Measurements from ENCODE around the gene U2AF2. TPM values are rescaled to one million over a fixed set of nuclear protein-coding genes. Genes with fewer than 3 reads are reported as not detected.
A peak's percentile ranks its signal among the peaks of the same experiment; 100 is the strongest.

The U2AF2 gene
- total and polyA plus RNA-seq, 2 of the 8 experiments (the other 6 are each of a cell fraction or from before 2014, with no cell fraction given), result 162 to 252 TPM

DNA sequence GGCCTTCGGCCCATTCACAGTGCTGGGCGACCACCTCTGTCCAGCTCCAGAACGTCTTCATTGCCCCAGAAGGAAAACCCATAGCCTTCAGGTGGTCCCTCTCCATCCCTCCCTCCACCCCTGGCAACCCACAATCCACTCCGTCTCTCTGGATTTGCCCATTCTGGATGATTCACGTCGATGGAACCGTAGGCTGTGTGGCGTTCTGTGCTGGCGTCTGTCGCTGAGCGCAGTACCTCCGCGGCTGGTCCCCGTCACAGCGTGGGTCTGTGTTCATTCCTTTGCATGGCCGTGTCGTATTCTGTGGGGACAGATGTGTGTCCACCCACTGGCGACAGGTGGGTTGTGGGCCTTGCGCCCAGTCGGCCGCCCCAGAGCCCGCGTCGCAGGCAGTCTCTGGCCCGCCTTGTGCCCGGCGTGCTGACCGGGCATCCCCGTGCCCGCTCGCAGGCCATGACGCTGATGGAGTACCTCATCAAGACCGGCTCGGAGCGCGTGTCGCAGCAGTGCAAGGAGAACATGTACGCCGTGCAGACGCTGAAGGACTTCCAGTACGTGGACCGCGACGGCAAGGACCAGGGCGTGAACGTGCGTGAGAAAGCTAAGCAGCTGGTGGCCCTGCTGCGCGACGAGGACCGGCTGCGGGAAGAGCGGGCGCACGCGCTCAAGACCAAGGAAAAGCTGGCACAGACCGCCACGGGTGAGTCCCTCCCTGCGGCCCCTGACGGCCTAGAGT, 30.3 kb downstream of the U2AF2 start:
- no peak overlapping the region for H3K56ac ChIP-seq (replicated peaks; ENCODE audit: insufficient read length, low read depth, low read length)
- no peak overlapping the region for H3K9ac ChIP-seq (replicated peaks in 1 of 4; ENCODE audit: extremely low read depth in 1 of 4, low read depth in 3 of 4, low read length in 3 of 4)
- H3K79me1 ChIP-seq (ENCODE audit: low read depth, low read length), result peaks cover 13% of the 10 kb centered on the region
- CTCF ChIA-PET (ENCODE audit: partially characterized antibody), result interaction anchor here (1.7 kb wide), 1 partner anchor 13 kb away, joined by 4 read pairs; no protein-coding TSS in a partner anchor
- DNase-seq (ENCODE audit: low read depth in 1 of 2, low spot score in 2 of 2), result no peak
- no peak overlapping the region for H2BK12ac ChIP-seq (ENCODE audit: low read depth, low read length)
- no peak overlapping the region for H3K14ac ChIP-seq (ENCODE audit: insufficient read length)
- no peak overlapping the region for H3K4ac ChIP-seq (replicated peaks; ENCODE audit: insufficient read length, low read depth, low read length)
- no peak overlapping the region for H2BK120ac ChIP-seq (replicated peaks; ENCODE audit: low read depth, low read length)
- H3K27me3 ChIP-seq (replicated peaks in 1 of 4; ENCODE audit: control insufficient read depth in 3 of 4, extremely low read depth in 1 of 4, insufficient read depth in 3 of 4, low read length in 3 of 4), result no peaks in the 10 kb centered on the region; a peak in 1 of 7 replicates
- peaks cover 0 to 36% of the 10 kb centered on the region in 2 experiments; a peak in 2 of 4 replicates for H3K79me2 ChIP-seq (ENCODE audit: control insufficient read depth in 1 of 2, insufficient read depth in 2 of 2, low read length in 2 of 2)
- H3K36me3 ChIP-seq (ENCODE audit: control insufficient read depth in 2 of 4, insufficient read depth in 4 of 4, low read length in 3 of 4), result peaks cover 0 to 31% (median 16%) of the 10 kb centered on the region in 4 experiments; a peak in 6 of 8 replicates
- H4K91ac ChIP-seq (replicated peaks; ENCODE audit: insufficient read length, low read length), result no peak overlapping the region
- H2BK5ac ChIP-seq (ENCODE audit: low read depth, low read length), result no peak overlapping the region
- POLR2A ChIA-PET (ENCODE audit: partially characterized antibody), result interaction anchor here (1.1 to 1.8 kb wide), 4 partner anchors 9 to 38 kb away, joined by 3 to 4 read pairs (median 4); no protein-coding TSS in a partner anchor
- peaks cover 8 to 35% of the 10 kb centered on the region in 2 experiments for H4K20me1 ChIP-seq (replicated peaks in 1 of 2; ENCODE audit: control insufficient read depth in 1 of 2, insufficient read depth in 2 of 2, low read length in 2 of 2)
- H3K4me3 ChIP-seq (ENCODE audit: extremely low read depth in 1 of 4, insufficient read depth in 2 of 4, low read depth in 3 of 4, low read length in 4 of 4), result no peak overlapping the region
- H3K23ac ChIP-seq (ENCODE audit: insufficient read length), result no peak overlapping the region
- WGBS, 2 experiments (ENCODE audit: extremely low coverage in 1 of 2, insufficient coverage in 1 of 2, insufficient read length in 1 of 2, insufficient replicate concordance in 2 of 2, low coverage in 1 of 2, low lambda C conversion rate in 2 of 2, missing lambda C conversion rate in 1 of 2), result 92% methylated on average over 52 of the region's 60 CpGs; no CpG with 5 or more reads in 1 of the 2 experiments
- no peaks in the 10 kb centered on the region for H3K4me1 ChIP-seq (replicated peaks in 1 of 4; ENCODE audit: control insufficient read depth in 3 of 4, insufficient read depth in 4 of 4, low read length in 3 of 4)
- H3K27ac ChIP-seq (ENCODE audit: low read depth, low read length), result no peak overlapping the region
- H3K9me3 ChIP-seq (ENCODE audit: insufficient read depth in 2 of 2, low read depth in 1 of 2, low read length in 1 of 2), result no peaks in the 10 kb centered on the region
- H3K23me2 ChIP-seq (ENCODE audit: low read depth, low read length), result no peaks in the 10 kb centered on the region
- H2BK15ac ChIP-seq (ENCODE audit: low read length), result no peak overlapping the region
- no peak for TF ChIP-seq RNF2 (IDR thresholded peaks at IDR 0.05; ENCODE audit: borderline replicate concordance, low read depth, low read length, missing control alignments, poor library complexity, severe bottlenecking)
- TF ChIP-seq EGR1 (IDR thresholded peaks at IDR 0.05; ENCODE audit: borderline replicate concordance, low read depth, low read length), result no peak
- TF ChIP-seq POLR2AphosphoS5 (IDR thresholded peaks at IDR 0.05; ENCODE audit: low read depth, low read length), result no peak
- TF ChIP-seq CBX5 (IDR thresholded peaks at IDR 0.05; ENCODE audit: low read depth, low read length), result no peak
- TF ChIP-seq RXRA (IDR thresholded peaks at IDR 0.05; ENCODE audit: insufficient read depth, low read depth, low read length), result no peak
- no peak for TF ChIP-seq TAF7 (optimal IDR thresholded peaks at IDR 0.05; ENCODE audit: borderline replicate concordance, low read depth, low read length)
- no peak for TF ChIP-seq EZH2 (IDR thresholded peaks at IDR 0.05; ENCODE audit: low read depth, low read length, severe bottlenecking)
- no peak for TF ChIP-seq GABPA (IDR thresholded peaks at IDR 0.05; ENCODE audit: borderline replicate concordance, insufficient read depth, low read length)
- no peak for TF ChIP-seq SP4 (IDR thresholded peaks at IDR 0.05; ENCODE audit: low read length)
- FAIRE-seq, result no peak
- no peak overlapping the region for H2AK5ac ChIP-seq (ENCODE audit: low read depth, low read length)
- peak overlapping the region; percentile 0; the same call in 1 of the 2 replicates for H4K8ac ChIP-seq (ENCODE audit: extremely low read depth, insufficient read depth, low read length)
- no peak overlapping the region for H3K18ac ChIP-seq (ENCODE audit: extremely low read depth, low read length)
- H4K5ac ChIP-seq (ENCODE audit: insufficient read length, low read depth, low read length), result no peak overlapping the region
- no peak overlapping the region for H3K4me2 ChIP-seq (ENCODE audit: insufficient read depth in 1 of 2, low read depth in 2 of 2, low read length in 2 of 2)
- no peak overlapping the region for H2BK20ac ChIP-seq (ENCODE audit: low read length)
- no peak overlapping the region for H2AFZ ChIP-seq (ENCODE audit: low read length)

Measured in H1 (cell line).